ENCODE data around the gene SDR42E1. TPM values are rescaled to one million over a fixed set of nuclear protein-coding genes. Genes with fewer than 3 reads are reported as not detected.
A peak's percentile ranks its signal among the peaks of the same experiment; 100 is the strongest.
"Not testable (repeated sequence)": the region's sequence is repeated elsewhere in the genome, so short reads cannot be mapped to it uniquely, and the experiment has no call there.

The SDR42E1 gene
- polyA plus RNA-seq, 3 donors, result 13.2 to 15.4 (median 14.3) TPM

GRCh38 chr16:82016964-82017363, 5.7 kb upstream of the SDR42E1 start:
- DNase-seq (ENCODE audit: extremely low read depth in 1 of 11, low read depth in 9 of 11, low spot score in 4 of 11), result no peak

GRCh38 chr16:82016263-82016662, 5.0 kb upstream of the SDR42E1 start:
- no peak for DNase-seq (ENCODE audit: extremely low read depth in 1 of 11, low read depth in 9 of 11, low spot score in 4 of 11)

GRCh38 chr16:82013139-82013538, 1.9 kb upstream of the SDR42E1 start:
- DNase-seq (ENCODE audit: extremely low read depth in 1 of 11, low read depth in 9 of 11, low spot score in 4 of 11), result no peak

GRCh38 chr16:82010649-82011048, 621 bp downstream of the SDR42E1 start:
- no peak for DNase-seq (ENCODE audit: extremely low read depth in 1 of 11, low read depth in 9 of 11, low spot score in 4 of 11)

GRCh38 chr16:82009789-82010188, 1.5 kb downstream of the SDR42E1 start:
- DNase-seq (ENCODE audit: extremely low read depth in 1 of 11, low read depth in 9 of 11, low spot score in 4 of 11), result not testable (repeated sequence)

- DNase-seq (ENCODE audit: extremely low read depth in 1 of 11, low read depth in 9 of 11, low spot score in 4 of 11), result no peak
Observed at GRCh38 chr16:82008957-82009592, 2.2 kb downstream of the SDR42E1 start.

GRCh38 chr16:82007189-82007588, 4.1 kb downstream of the SDR42E1 start:
- DNase-seq (ENCODE audit: extremely low read depth in 1 of 11, low read depth in 9 of 11, low spot score in 4 of 11), result no peak

GRCh38 chr16:82006036-82006435, 5.2 kb downstream of the SDR42E1 start:
- no peak for DNase-seq (ENCODE audit: extremely low read depth in 1 of 11, low read depth in 9 of 11, low spot score in 4 of 11)

GRCh38 chr16:82005027-82005830, 6.0 kb downstream of the SDR42E1 start:
- DNase-seq (ENCODE audit: extremely low read depth in 1 of 11, low read depth in 9 of 11, low spot score in 4 of 11), result peak in 8 of 11 donors; percentile 18 to 67 (median 52)

GRCh38 chr16:82004601-82005000, 6.7 kb downstream of the SDR42E1 start:
- DNase-seq (ENCODE audit: extremely low read depth in 1 of 11, low read depth in 9 of 11, low spot score in 4 of 11), result peak in 2 of 11 donors; percentile 38 to 42

GRCh38 chr16:82002831-82003230, 8.4 kb downstream of the SDR42E1 start:
- DNase-seq (ENCODE audit: extremely low read depth in 1 of 11, low read depth in 9 of 11, low spot score in 4 of 11), result no peak

- DNase-seq (ENCODE audit: extremely low read depth in 1 of 11, low read depth in 9 of 11, low spot score in 4 of 11), result no peak
Observed at GRCh38 chr16:81997738-81998137, 13.5 kb downstream of the SDR42E1 start.

- DNase-seq (ENCODE audit: extremely low read depth in 1 of 11, low read depth in 9 of 11, low spot score in 4 of 11), result no peak
Observed at GRCh38 chr16:81996664-81997509, 14.4 kb downstream of the SDR42E1 start.

GRCh38 chr16:81995651-81996050, 15.6 kb downstream of the SDR42E1 start:
- DNase-seq (ENCODE audit: extremely low read depth in 1 of 11, low read depth in 9 of 11, low spot score in 4 of 11), result no peak

GRCh38 chr16:81994485-81994884, 16.8 kb downstream of the SDR42E1 start:
- DNase-seq (ENCODE audit: extremely low read depth in 1 of 11, low read depth in 9 of 11, low spot score in 4 of 11), result no peak

- DNase-seq (ENCODE audit: extremely low read depth in 1 of 11, low read depth in 9 of 11, low spot score in 4 of 11), result no peak
Observed at GRCh38 chr16:81992859-81993258, 18.4 kb downstream of the SDR42E1 start.

GRCh38 chr16:81987706-81988105, 23.6 kb downstream of the SDR42E1 start:
- DNase-seq (ENCODE audit: extremely low read depth in 1 of 11, low read depth in 9 of 11, low spot score in 4 of 11), result no peak

GRCh38 chr16:81987121-81987520, 24.1 kb downstream of the SDR42E1 start:
- no peak for DNase-seq (ENCODE audit: extremely low read depth in 1 of 11, low read depth in 9 of 11, low spot score in 4 of 11)

GRCh38 chr16:81977335-81977942, 33.8 kb downstream of the SDR42E1 start:
- DNase-seq (ENCODE audit: extremely low read depth in 1 of 11, low read depth in 9 of 11, low spot score in 4 of 11), result not testable (repeated sequence)
